ENCODE measurements around the gene ZMIZ1.

DNA sequence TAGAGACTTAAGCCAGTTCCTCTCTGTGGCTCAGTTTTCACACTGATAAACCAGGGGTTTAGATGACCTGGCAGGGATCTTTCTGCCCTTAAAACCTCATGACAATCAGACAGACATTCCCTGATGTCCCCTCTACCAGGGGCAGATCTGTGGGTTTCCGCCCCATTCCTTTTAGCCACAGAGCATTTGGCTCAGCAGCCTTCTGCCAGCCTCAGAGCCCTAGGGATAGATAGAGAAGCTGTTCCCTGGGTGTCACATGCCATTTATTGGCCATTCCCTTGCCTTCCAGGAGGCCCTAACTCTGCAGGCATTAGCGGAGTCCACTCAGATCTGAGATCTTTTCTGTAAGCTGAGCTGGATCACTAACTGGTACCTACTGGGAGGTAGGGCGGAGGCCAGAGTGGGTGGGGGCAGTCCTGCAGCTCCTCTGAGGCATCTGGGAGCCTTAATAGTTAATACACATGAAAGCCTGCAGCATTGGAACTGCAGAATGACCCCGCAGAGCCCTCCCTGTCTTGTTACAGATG, 101.5 kb downstream of the ZMIZ1 start:
- TF ChIP-seq CTCF (tag by site-specific recombination; IDR thresholded peaks at IDR 0.05) (no peak), ZNF513 (tag by site-specific recombination; IDR thresholded peaks at IDR 0.05) (no peak), ZBTB21 (tag by site-specific recombination; IDR thresholded peaks at IDR 0.05) (no peak), REST (tag by site-specific recombination; IDR thresholded peaks at IDR 0.05) (no peak), ZNF138 (tag by site-specific recombination; IDR thresholded peaks at IDR 0.05; ENCODE audit: borderline replicate concordance) (no peak), ZNF26 (tag by site-specific recombination; IDR thresholded peaks at IDR 0.05) (no peak), PRDM6 (tag by site-specific recombination; IDR thresholded peaks at IDR 0.05) (no peak)

All from HEK293 (cell line).